ENCODE results near the gene USP33. TPM values are rescaled to one million over a fixed set of nuclear protein-coding genes. Genes with fewer than 3 reads are reported as not detected.

USP33 gene
- total RNA-seq, 1 donor from 2014 or later: 65.3 TPM

DNA sequence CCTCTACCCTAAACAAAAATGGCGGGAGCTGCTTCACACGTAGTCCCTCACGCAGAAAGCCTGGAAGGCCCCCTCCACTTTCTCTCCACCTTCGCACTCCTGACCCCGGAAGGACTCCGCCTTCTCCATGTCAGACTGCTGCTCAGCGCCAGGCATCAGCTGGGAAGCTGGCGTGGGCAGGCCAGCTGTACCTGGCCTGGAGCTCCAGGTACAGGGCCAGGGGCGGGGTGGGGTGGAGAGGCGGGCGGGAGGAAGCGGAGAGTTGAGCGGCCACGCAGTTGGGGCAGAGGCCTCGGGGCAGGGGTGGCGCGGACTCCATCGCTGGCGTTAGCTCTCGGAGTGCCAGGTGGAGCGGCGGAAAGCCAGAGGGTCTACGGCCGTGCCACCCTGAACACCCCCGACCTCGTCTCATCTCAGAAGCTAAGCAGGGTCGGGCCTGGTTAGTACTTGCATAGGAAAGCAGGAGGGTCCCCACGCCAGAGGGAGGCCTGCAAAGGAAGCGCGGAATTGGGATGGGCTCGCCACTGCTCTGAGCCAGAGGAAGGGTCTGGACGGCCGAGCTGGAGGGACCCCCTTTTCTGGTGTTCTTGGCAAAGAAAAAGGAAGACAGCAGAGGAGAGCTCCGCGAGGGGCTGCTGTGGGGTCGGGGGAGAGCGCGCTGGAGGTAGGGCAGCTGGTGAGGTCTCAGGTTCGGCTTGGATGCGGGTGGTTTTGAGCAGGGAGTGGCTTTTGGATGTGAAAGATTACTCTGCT is 20.1 kb upstream of the USP33 start, which contains the start of gene MIGA1:
Gene MIGA1, plus strand, starts transcription at position 121 of the 753 bp plus-strand sequence. CDS start 3,604 bp downstream, outside the sequence.
- no peaks in the 10 kb centered on the region for H3K9me3 ChIP-seq
- H3K27me3 ChIP-seq: no peaks in the 10 kb centered on the region
- peak within 1 kb of the TSS; percentile 71 for H3K27ac ChIP-seq
- peaks cover 0 to 7% of the 10 kb centered on the region in 2 donors for H3K36me3 ChIP-seq
- no peak for TF ChIP-seq POLR2A (IDR thresholded peaks at IDR 0.05)
- TF ChIP-seq, protein P1, sequence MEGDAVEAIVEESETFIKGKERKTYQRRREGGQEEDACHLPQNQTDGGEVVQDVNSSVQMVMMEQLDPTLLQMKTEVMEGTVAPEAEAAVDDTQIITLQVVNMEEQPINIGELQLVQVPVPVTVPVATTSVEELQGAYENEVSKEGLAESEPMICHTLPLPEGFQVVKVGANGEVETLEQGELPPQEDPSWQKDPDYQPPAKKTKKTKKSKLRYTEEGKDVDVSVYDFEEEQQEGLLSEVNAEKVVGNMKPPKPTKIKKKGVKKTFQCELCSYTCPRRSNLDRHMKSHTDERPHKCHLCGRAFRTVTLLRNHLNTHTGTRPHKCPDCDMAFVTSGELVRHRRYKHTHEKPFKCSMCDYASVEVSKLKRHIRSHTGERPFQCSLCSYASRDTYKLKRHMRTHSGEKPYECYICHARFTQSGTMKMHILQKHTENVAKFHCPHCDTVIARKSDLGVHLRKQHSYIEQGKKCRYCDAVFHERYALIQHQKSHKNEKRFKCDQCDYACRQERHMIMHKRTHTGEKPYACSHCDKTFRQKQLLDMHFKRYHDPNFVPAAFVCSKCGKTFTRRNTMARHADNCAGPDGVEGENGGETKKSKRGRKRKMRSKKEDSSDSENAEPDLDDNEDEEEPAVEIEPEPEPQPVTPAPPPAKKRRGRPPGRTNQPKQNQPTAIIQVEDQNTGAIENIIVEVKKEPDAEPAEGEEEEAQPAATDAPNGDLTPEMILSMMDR (IDR thresholded peaks at IDR 0.05): no peak
- TF ChIP-seq POLR2AphosphoS5 (IDR thresholded peaks at IDR 0.05; ENCODE audit: insufficient read depth in 1 of 2, low read depth in 1 of 2): peak; percentile 60 to 75
- peak in 1 of 2 donors; percentile 89 for DNase-seq (ENCODE audit: extremely low spot score in 2 of 2)
- peak within 1 kb of the TSS; percentile 67 to 98 for H3K4me3 ChIP-seq
- intact Hi-C loops (cut with DNase I): no loop called here
- H3K4me1 ChIP-seq: peaks cover 28% of the 10 kb centered on the region

DNA sequence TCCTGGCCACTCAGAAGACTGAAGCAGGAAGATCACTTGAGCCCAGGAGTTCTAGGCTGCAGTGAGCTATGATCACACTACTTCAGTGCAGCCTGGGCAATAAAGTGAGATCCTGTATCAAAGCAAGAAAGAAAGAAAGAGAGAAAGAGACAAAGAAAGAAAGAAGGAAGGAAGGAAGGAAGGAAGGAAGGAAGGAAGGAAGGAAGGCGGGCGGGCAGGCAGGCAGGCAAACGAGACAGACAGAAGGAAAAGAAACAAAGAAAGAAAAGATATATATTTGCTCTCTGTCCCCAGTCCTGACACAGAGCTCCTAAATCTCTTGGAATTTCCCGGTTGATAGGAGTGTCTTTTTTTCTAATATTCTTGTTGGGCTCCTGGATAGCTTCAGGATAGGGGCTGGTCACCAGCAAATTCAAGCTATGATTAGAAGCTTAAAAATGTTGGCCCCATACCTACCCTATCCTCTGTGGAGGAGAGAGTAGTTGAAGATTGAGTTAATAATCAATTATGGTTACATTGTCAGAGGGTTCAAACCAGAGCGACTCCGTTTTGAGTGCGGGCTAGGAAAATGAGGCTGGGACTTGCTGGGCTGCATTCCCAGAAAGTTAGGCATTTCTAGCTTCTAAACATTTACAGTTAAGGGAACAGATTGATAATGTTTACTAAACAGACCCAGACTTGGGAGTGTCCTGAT is 16.5 kb upstream of the USP33 start:
- no peak for TF ChIP-seq POLR2A (IDR thresholded peaks at IDR 0.05)
- TF ChIP-seq, protein P1 (IDR thresholded peaks at IDR 0.05): no peak
- TF ChIP-seq POLR2AphosphoS5 (IDR thresholded peaks at IDR 0.05; ENCODE audit: insufficient read depth in 1 of 2, low read depth in 1 of 2): no peak
- no peak for DNase-seq (ENCODE audit: extremely low spot score in 2 of 2)
- H3K36me3 ChIP-seq: no peaks in the 10 kb centered on the region
- intact Hi-C loops (cut with DNase I): no loop called here
- H3K4me3 ChIP-seq: no peak overlapping the region
- no peaks in the 10 kb centered on the region for H3K27me3 ChIP-seq
- H3K27ac ChIP-seq: no peak overlapping the region
- peaks cover 14% of the 10 kb centered on the region for H3K4me1 ChIP-seq
- no peaks in the 10 kb centered on the region for H3K9me3 ChIP-seq

DNA sequence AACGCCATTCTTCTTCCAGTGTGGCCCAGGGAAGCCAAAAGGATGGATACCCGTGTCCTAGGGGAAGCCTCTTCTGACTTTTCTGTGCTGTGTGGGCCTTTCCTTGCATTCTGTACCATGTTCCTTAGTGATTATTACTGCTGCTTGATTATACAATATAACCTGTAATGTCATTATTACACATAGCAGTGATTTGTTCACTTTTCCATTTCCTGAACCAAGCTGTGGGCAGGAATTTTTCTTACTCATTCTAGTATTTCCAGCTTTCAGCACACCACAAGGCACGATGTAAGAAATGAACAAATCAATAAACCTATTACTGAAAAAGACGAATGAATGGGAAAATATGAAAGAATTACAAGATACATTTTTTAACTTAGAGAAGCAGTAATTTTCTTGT is 8.4 kb upstream of the USP33 start:
- no peak overlapping the region for H3K27ac ChIP-seq

DNA sequence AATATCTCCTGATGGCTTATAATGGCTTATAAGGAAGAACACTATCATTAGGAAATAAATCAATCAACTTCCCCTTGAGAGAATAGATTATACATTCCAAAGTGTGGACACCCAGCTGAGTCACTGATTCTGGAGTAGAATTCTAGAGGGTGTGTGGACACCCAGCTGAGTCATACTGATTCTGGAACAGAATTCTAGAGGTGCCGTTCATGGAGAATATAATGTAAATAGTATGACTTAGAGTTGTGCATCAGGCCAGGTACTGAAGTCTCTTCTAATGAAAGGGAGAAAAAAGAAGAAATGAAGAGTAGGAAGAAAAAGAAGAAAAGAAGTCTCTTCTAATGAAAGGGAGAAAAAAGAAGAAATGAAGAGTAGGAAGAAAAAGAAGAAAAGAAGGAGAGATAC is 2.4 kb upstream of the USP33 start:
- TF ChIP-seq POLR2A (IDR thresholded peaks at IDR 0.05): no peak
- TF ChIP-seq, protein P1 (IDR thresholded peaks at IDR 0.05): no peak
- TF ChIP-seq POLR2AphosphoS5 (IDR thresholded peaks at IDR 0.05; ENCODE audit: insufficient read depth in 1 of 2, low read depth in 1 of 2): no peak
- Histone ChIP-seq H3K4me3 (no peak overlapping the region), H3K36me3 (no peaks in the 10 kb centered on the region), H3K9me3 (no peaks in the 10 kb centered on the region), H3K4me1 (peaks cover 16% of the 10 kb centered on the region), H3K27me3 (no peaks in the 10 kb centered on the region), H3K27ac (no peak overlapping the region)
- intact Hi-C loops (cut with DNase I): no loop called here
- DNase-seq (ENCODE audit: extremely low spot score in 2 of 2): no peak

More for the DNA sequence above, 8.4 kb upstream of the USP33 start:
- Histone ChIP-seq H3K36me3 (no peaks in the 10 kb centered on the region), H3K27me3 (no peaks in the 10 kb centered on the region), H3K4me3 (no peak overlapping the region), H3K4me1 (no peaks in the 10 kb centered on the region), H3K9me3 (no peaks in the 10 kb centered on the region)
- TF ChIP-seq, protein P1 (IDR thresholded peaks at IDR 0.05): no peak
- no peak for TF ChIP-seq POLR2A (IDR thresholded peaks at IDR 0.05)
- intact Hi-C loops (cut with DNase I): no loop called here
- no peak for DNase-seq (ENCODE audit: extremely low spot score in 2 of 2)
